Endothelial cell of umbilical vein (primary cell): Measurements from ENCODE around the gene TMEM169. TPM values are rescaled to one million over a fixed set of nuclear protein-coding genes. Genes with fewer than 3 reads are reported as not detected.

Experiments
- BruUV-seq: library from RNA; stranded (reverse); fragments of 400-500 nt; replicated peaks from 2 replicates; lab custom pipeline; 2021; lab: Mats Ljungman, UMichigan
- CTCF ChIA-PET: fragments of 300-600, 350-600 bp; sonication (Branson Sonifier 250); formaldehyde crosslinking; loops from one replicate; lab custom pipeline; 2021; ENCODE audit warnings: antibody characterized with exemption, inconsistent platforms; lab: Charles Lee
- POLR2A ChIA-PET: fragments of 300-600, 350-600 bp; sonication (Branson Sonifier 250); formaldehyde crosslinking; loops from one replicate; lab custom pipeline; 2021; ENCODE audit warnings: antibody characterized with exemption, inconsistent platforms; lab: Charles Lee
- DNase-seq: peaks from one replicate; pipeline ENCODE4 v3.0.0-alpha.2; 2011; ENCODE audit warnings: low read depth, low spot score
- FAIRE-seq: peaks from 2 replicates; lab custom pipeline; 2011; peaks lifted over from hg19 to GRCh38; lab: Jason Lieb, UNC
- H2AFZ ChIP-seq: 2 replicates; pipeline ENCODE4 v1.6.0; 2012; ENCODE audit warnings: low read depth, low read length, control low read depth, inconsistent platforms
- H3K27ac ChIP-seq: 2 replicates; pipeline ENCODE4 v1.5.1; 2011; ENCODE audit warnings: low read depth, mild to moderate bottlenecking, control low read depth, low read length, moderate library complexity; ENCODE audit not compliant: insufficient read depth
- H3K27me3 ChIP-seq, 2 experiments: 2 replicates each; pipeline versions ENCODE4 v1.6.0 to v1.6.1; 2011; ENCODE audit warnings: low read length in 2 of 2, mixed read lengths in 1 of 2; ENCODE audit not compliant: control insufficient read depth in 2 of 2, insufficient read depth in 2 of 2
- H3K36me3 ChIP-seq, 2 experiments: 2 replicates in 1 of 2; 3 replicates in 1 of 2; pipeline ENCODE4 v1.5.1; 2011; ENCODE audit warnings: low read length in 2 of 2, mild to moderate bottlenecking in 1 of 2, moderate library complexity in 1 of 2; ENCODE audit not compliant: control insufficient read depth in 2 of 2, insufficient read depth in 2 of 2; ENCODE audit errors: extremely low read depth in 1 of 2
- H3K4me1 ChIP-seq: 3 replicates; pipeline ENCODE4 v1.5.1; 2011; ENCODE audit warnings: mild to moderate bottlenecking, low read length; ENCODE audit not compliant: control insufficient read depth, insufficient read depth; ENCODE audit errors: extremely low read depth
- H3K4me2 ChIP-seq: 2 replicates; pipeline ENCODE4 v1.6.1; 2011; ENCODE audit warnings: low read length, control low read depth, mixed read lengths; ENCODE audit not compliant: insufficient read depth
- H3K4me3 ChIP-seq, 3 experiments: fragments of 200-600 bp in 1 of 3; sonication (generic), shearing (Covaris generic) in 1 of 3; replicated peaks in 1 of 3; 2 replicates each; pipeline ENCODE4 v1.5.1; 2011 to 2016; ENCODE audit warnings: control low read depth in 3 of 3, low read length in 3 of 3, mild to moderate bottlenecking in 2 of 3, inconsistent platforms in 1 of 3, low read depth in 1 of 3, moderate library complexity in 1 of 3; ENCODE audit not compliant: insufficient read depth in 1 of 3
- H3K79me2 ChIP-seq: 2 replicates; pipeline ENCODE4 v1.6.0; 2012; ENCODE audit warnings: low read length, inconsistent platforms; ENCODE audit not compliant: control insufficient read depth, insufficient read depth
- H3K9ac ChIP-seq: replicated peaks from 2 replicates; pipeline ENCODE3; 2011; ENCODE audit warnings: low read length, control low read depth; ENCODE audit not compliant: insufficient read depth; ENCODE audit errors: extremely low read depth
- H3K9me1 ChIP-seq: replicated peaks from 3 replicates; pipeline ENCODE4 v1.6.0; 2011; ENCODE audit warnings: mild to moderate bottlenecking, low read length; ENCODE audit not compliant: control insufficient read depth, insufficient read depth; ENCODE audit errors: extremely low read depth
- H3K9me3 ChIP-seq: replicated peaks from 2 replicates; pipeline ENCODE4 v1.5.1; 2012; ENCODE audit warnings: low read length, inconsistent platforms; ENCODE audit not compliant: control insufficient read depth, insufficient read depth
- H4K20me1 ChIP-seq: replicated peaks from 2 replicates; pipeline ENCODE3; 2011; ENCODE audit warnings: mild to moderate bottlenecking, low read length; ENCODE audit not compliant: control insufficient read depth, insufficient read depth; ENCODE audit errors: extremely low read depth
- CTCF ChIP-seq, 2 donors: IDR thresholded peaks; 1 replicate in 1 of 2; 2 replicates in 1 of 2; pipeline ENCODE4 v1.5.1; 2011; ENCODE audit warnings: low read length in 2 of 2, mild to moderate bottlenecking in 2 of 2, moderate library complexity in 2 of 2, control low read depth in 1 of 2, inconsistent platforms in 1 of 2, low read depth in 1 of 2; ENCODE audit not compliant: insufficient read depth in 1 of 2; ENCODE audit errors: extremely low read depth in 1 of 2
- EZH2 ChIP-seq: IDR thresholded peaks from 2 replicates; pipeline ENCODE4 v1.6.1; 2012; ENCODE audit warnings: borderline replicate concordance, low read depth, mild to moderate bottlenecking, moderate library complexity, low read length, inconsistent platforms; ENCODE audit not compliant: severe bottlenecking
- FOS ChIP-seq: IDR thresholded peaks from 2 replicates; pipeline ENCODE4 v1.6.1; 2011; ENCODE audit warnings: mild to moderate bottlenecking, low read length, moderate library complexity, borderline replicate concordance; ENCODE audit not compliant: insufficient read depth
- GATA2 ChIP-seq: IDR thresholded peaks from 2 replicates; pipeline ENCODE4 v1.7.0; 2011; ENCODE audit warnings: low read depth, mild to moderate bottlenecking, moderate library complexity, mixed read lengths, low read length; ENCODE audit not compliant: insufficient read length, insufficient read depth
- JUN ChIP-seq: IDR thresholded peaks from 2 replicates; pipeline ENCODE4 v1.6.1; 2011; ENCODE audit warnings: borderline replicate concordance, low read depth; ENCODE audit not compliant: insufficient read length, insufficient read depth
- MYC ChIP-seq: IDR thresholded peaks from one replicate; pipeline ENCODE4 v1.6.1; 2011; ENCODE audit warnings: mild to moderate bottlenecking, low read depth, low read length
- POLR2A ChIP-seq: IDR thresholded peaks from 2 replicates; pipeline ENCODE4 v1.6.1; 2012; ENCODE audit warnings: low read depth, mild to moderate bottlenecking, control low read depth, low read length
- POLR2AphosphoS5 ChIP-seq: IDR thresholded peaks from 2 replicates; pipeline ENCODE4 v1.6.1; 2012; ENCODE audit warnings: low read depth, mild to moderate bottlenecking, control low read depth, low read length, moderate library complexity; ENCODE audit not compliant: insufficient read depth
- dilution Hi-C: fragments of 300-500 bp; cut with MboI; formaldehyde crosslinking; loops from one replicate; pipeline ENCODE4 v1.15.0; 2019; ENCODE audit warnings: low sequenced_read_pairs; ENCODE audit not compliant: extremely low pct_ligation_motif_present
- intact Hi-C: fragments of 100-400 bp; cut with micrococcal nuclease; formaldehyde crosslinking; loops from one replicate; pipeline ENCODE4 v1.10.0; 2022
- polyA plus RNA-seq, 4 experiments: library from polyadenylated mRNA; depleted of rRNA in 3 of 4; stranded (reverse) in 3 of 4; unstranded in 1 of 4; fragments of >200 nt; gene quantifications; 2 replicates each; pipeline versions ENCODE4 v1.2.1 to v1.2.3, GENCODE V29; 2011 to 2012; ENCODE audit warnings: missing spikeins in 1 of 4
- total RNA-seq: library from RNA; stranded (reverse); gene quantifications from 2 replicates; pipeline ENCODE4 v1.2.3, GENCODE V29; 2021
- TF ChIP-seq, protein P1 (sequence below): IDR thresholded peaks from 2 replicates; pipeline ENCODE4 v1.6.1; 2011; ENCODE audit not compliant: insufficient read depth, insufficient read length

TMEM169 gene
- total and polyA plus RNA-seq, 2 donors (not counting 3 experiments of a cell fraction or from before 2014, with no cell fraction given) = 0.20 TPM; not detected in 1

GRCh38 chr2:216121255-216121654, 39.5 kb downstream of the TMEM169 start:
- dilution Hi-C loops (no loop called here), intact Hi-C loops (loop anchor here (5.0 kb wide), 1 partner anchor 36 kb away; no protein-coding TSS in a partner anchor)
- Histone ChIP-seq H3K4me2 (no peak overlapping the region), H3K9me1 (no peaks in the 10 kb centered on the region), H2AFZ (no peak overlapping the region), H4K20me1 (no peaks in the 10 kb centered on the region), H3K9ac (no peak overlapping the region), H3K36me3 (peaks cover 38 to 58% of the 10 kb centered on the region in 2 experiments), H3K4me3 (no peak overlapping the region), H3K27me3 (no peaks in the 10 kb centered on the region), H3K4me1 (peaks cover 3% of the 10 kb centered on the region), H3K9me3 (no peaks in the 10 kb centered on the region), H3K79me2 (peaks cover 62% of the 10 kb centered on the region), H3K27ac (no peak overlapping the region)
- POLR2A ChIA-PET = no interaction called here
- no TSS peak for BruUV-seq
- DNase-seq (no peak), FAIRE-seq (no peak)
- TF ChIP-seq FOS (no peak), JUN (no peak), POLR2AphosphoS5 (no peak)
- CTCF ChIA-PET = interaction anchor here (1.2 kb wide), 1 partner anchor 20 kb away, joined by 3 read pairs; no protein-coding TSS in a partner anchor

GRCh38 chr2:216126943-216127342, 45.2 kb downstream of the TMEM169 start:
- BruUV-seq = no TSS peak
- peaks cover 24 to 43% of the 10 kb centered on the region in 2 experiments for H3K36me3 ChIP-seq
- H3K4me2 ChIP-seq = no peak overlapping the region
- H3K4me3 ChIP-seq = no peak overlapping the region
- no peaks in the 10 kb centered on the region for H3K4me1 ChIP-seq
- FAIRE-seq (no peak), DNase-seq (no peak)
- dilution Hi-C loops (no loop called here), intact Hi-C loops (no loop called here)
- peaks cover 47% of the 10 kb centered on the region for H3K79me2 ChIP-seq
- no peak overlapping the region for H3K9ac ChIP-seq
- no peak overlapping the region for H2AFZ ChIP-seq
- no peaks in the 10 kb centered on the region for H3K9me1 ChIP-seq
- POLR2A ChIA-PET = no interaction called here
- CTCF ChIA-PET = interaction anchor here (1.0 to 1.6 kb wide), 2 partner anchors 9 to 14 kb away, joined by 3 to 5 read pairs; no protein-coding TSS in a partner anchor
- H4K20me1 ChIP-seq = no peaks in the 10 kb centered on the region
- no peaks in the 10 kb centered on the region for H3K9me3 ChIP-seq
- TF ChIP-seq JUN = no peak
- TF ChIP-seq POLR2A = no peak
- TF ChIP-seq FOS = no peak
- no peak for TF ChIP-seq MYC
- TF ChIP-seq CTCF (IDR thresholded peaks at IDR 0.05; ENCODE audit: extremely low read depth in 1 of 2, insufficient read depth in 1 of 2, low read depth in 1 of 2, low read length in 2 of 2) = no peak
- no peak for TF ChIP-seq EZH2
- TF ChIP-seq POLR2AphosphoS5 = no peak
- TF ChIP-seq, protein P1, sequence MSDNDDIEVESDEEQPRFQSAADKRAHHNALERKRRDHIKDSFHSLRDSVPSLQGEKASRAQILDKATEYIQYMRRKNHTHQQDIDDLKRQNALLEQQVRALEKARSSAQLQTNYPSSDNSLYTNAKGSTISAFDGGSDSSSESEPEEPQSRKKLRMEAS = no peak
- TF ChIP-seq GATA2 = no peak
- no peaks in the 10 kb centered on the region for H3K27me3 ChIP-seq
- no peak overlapping the region for H3K27ac ChIP-seq
